ENCODE results near the gene GAL3ST2.
"Not testable (repeated sequence)": the region's sequence is repeated elsewhere in the genome, so short reads cannot be mapped to it uniquely, and the experiment has no call there.

GAL3ST2 gene

GRCh38 chr2:241777686-241778627 lies 1.3 kb downstream of the GAL3ST2 start:
- no peak for TF ChIP-seq CTCF (conservative IDR thresholded peaks at IDR 0.05; ENCODE audit: control insufficient read depth, insufficient read depth, low read depth, low read length)

GRCh38 chr2:241780939-241781569 lies 4.4 kb downstream of the GAL3ST2 start:
- no peak for TF ChIP-seq CTCF (conservative IDR thresholded peaks at IDR 0.05; ENCODE audit: control insufficient read depth, insufficient read depth, low read depth, low read length)
- H3K4me3 ChIP-seq (ENCODE audit: control insufficient read depth, low read depth, low read length): no peak overlapping the region

More at GRCh38 chr2:241777686-241778627, 1.3 kb downstream of the GAL3ST2 start:
- no peak overlapping the region for H3K4me3 ChIP-seq (ENCODE audit: control insufficient read depth, low read depth, low read length)
- no peak for DNase-seq (ENCODE audit: low read depth)

GRCh38 chr2:241782053-241782452 lies 5.4 kb downstream of the GAL3ST2 start:
- not testable (repeated sequence) for H3K4me3 ChIP-seq (ENCODE audit: control insufficient read depth, low read depth, low read length)

More at GRCh38 chr2:241780939-241781569, 4.4 kb downstream of the GAL3ST2 start:
- no peak for DNase-seq (ENCODE audit: low read depth)

GRCh38 chr2:241788135-241788534 lies 11.5 kb downstream of the GAL3ST2 start:
- no peak for DNase-seq (ENCODE audit: low read depth)
- no peak overlapping the region for H3K4me3 ChIP-seq (ENCODE audit: control insufficient read depth, low read depth, low read length)
- TF ChIP-seq CTCF (conservative IDR thresholded peaks at IDR 0.05; ENCODE audit: control insufficient read depth, insufficient read depth, low read depth, low read length): no peak

More at GRCh38 chr2:241782053-241782452, 5.4 kb downstream of the GAL3ST2 start:
- DNase-seq (ENCODE audit: low read depth): not testable (repeated sequence)

- no peak for TF ChIP-seq CTCF (conservative IDR thresholded peaks at IDR 0.05; ENCODE audit: control insufficient read depth, insufficient read depth, low read depth, low read length)
- H3K4me3 ChIP-seq (ENCODE audit: control insufficient read depth, low read depth, low read length): no peak overlapping the region
- DNase-seq (ENCODE audit: low read depth): no peak
Observed at GRCh38 chr2:241788572-241788971, 11.9 kb downstream of the GAL3ST2 start.

- H3K4me3 ChIP-seq (ENCODE audit: control insufficient read depth, low read depth, low read length); DNase-seq (ENCODE audit: low read depth): not testable (repeated sequence)
Observed at GRCh38 chr2:241791385-241791784, 14.8 kb downstream of the GAL3ST2 start.

GRCh38 chr2:241793385-241793784 lies 16.8 kb downstream of the GAL3ST2 start:
- no peak for TF ChIP-seq CTCF (conservative IDR thresholded peaks at IDR 0.05; ENCODE audit: control insufficient read depth, insufficient read depth, low read depth, low read length)
- DNase-seq (ENCODE audit: low read depth): no peak

More at GRCh38 chr2:241793385-241793784, 16.8 kb downstream of the GAL3ST2 start:
- H3K4me3 ChIP-seq (ENCODE audit: control insufficient read depth, low read depth, low read length): no peak overlapping the region
